ENCODE results near the gene PIKFYVE.

DNA sequence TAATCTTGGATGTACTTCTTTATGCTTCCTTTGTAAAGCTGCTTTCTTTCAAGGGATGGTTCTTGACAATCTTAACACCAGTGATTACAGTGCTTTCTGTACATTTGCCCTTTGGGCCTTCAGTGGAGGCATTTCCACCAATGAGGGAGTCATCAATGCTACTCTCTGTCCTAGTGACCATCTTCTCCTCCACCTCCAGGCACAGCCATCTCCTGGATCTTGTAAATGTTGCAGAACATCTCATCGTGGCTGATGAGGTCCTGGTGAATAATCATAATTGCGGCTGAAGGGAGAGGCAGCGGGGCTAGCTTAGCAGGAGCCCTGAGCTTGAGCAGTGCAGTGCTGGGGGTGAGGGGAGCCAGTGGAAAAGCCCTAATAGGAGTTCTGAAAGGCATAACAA is 43.7 kb upstream of the PIKFYVE start:
- no peak for TF ChIP-seq CTCF (IDR thresholded peaks at IDR 0.05; ENCODE audit: insufficient read depth, low read length)
- TF ChIP-seq, protein P1, sequence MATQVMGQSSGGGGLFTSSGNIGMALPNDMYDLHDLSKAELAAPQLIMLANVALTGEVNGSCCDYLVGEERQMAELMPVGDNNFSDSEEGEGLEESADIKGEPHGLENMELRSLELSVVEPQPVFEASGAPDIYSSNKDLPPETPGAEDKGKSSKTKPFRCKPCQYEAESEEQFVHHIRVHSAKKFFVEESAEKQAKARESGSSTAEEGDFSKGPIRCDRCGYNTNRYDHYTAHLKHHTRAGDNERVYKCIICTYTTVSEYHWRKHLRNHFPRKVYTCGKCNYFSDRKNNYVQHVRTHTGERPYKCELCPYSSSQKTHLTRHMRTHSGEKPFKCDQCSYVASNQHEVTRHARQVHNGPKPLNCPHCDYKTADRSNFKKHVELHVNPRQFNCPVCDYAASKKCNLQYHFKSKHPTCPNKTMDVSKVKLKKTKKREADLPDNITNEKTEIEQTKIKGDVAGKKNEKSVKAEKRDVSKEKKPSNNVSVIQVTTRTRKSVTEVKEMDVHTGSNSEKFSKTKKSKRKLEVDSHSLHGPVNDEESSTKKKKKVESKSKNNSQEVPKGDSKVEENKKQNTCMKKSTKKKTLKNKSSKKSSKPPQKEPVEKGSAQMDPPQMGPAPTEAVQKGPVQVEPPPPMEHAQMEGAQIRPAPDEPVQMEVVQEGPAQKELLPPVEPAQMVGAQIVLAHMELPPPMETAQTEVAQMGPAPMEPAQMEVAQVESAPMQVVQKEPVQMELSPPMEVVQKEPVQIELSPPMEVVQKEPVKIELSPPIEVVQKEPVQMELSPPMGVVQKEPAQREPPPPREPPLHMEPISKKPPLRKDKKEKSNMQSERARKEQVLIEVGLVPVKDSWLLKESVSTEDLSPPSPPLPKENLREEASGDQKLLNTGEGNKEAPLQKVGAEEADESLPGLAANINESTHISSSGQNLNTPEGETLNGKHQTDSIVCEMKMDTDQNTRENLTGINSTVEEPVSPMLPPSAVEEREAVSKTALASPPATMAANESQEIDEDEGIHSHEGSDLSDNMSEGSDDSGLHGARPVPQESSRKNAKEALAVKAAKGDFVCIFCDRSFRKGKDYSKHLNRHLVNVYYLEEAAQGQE (IDR thresholded peaks at IDR 0.05; ENCODE audit: insufficient replicate concordance, low read depth), result no peak
- no peak for TF ChIP-seq POLR2AphosphoS5 (IDR thresholded peaks at IDR 0.05; ENCODE audit: low read depth)
